B cell (primary cell): ENCODE results near the gene FSD1.

Experiments used
- CTCF ChIP-seq: fragments of 200-600 bp; IDR thresholded peaks from one replicate; pipeline ENCODE4 v1.8.0; 2022; ENCODE audit warnings: antibody characterized with exemption, mild to moderate bottlenecking
- EZH2 ChIP-seq: IDR thresholded peaks from 2 replicates; pipeline ENCODE4 v1.6.1; 2012; ENCODE audit warnings: borderline replicate concordance, low read depth, mild to moderate bottlenecking, moderate library complexity, low read length; ENCODE audit not compliant: insufficient read depth, poor library complexity, severe bottlenecking

GRCh38 chr19:4319067-4319718 is 14.8 kb downstream of the FSD1 start:
- TF ChIP-seq CTCF = no peak
- TF ChIP-seq EZH2 = no peak
